Measurements from ENCODE around the gene KCNK4.
"Not testable (repeated sequence)": the region's sequence is repeated elsewhere in the genome, so short reads cannot be mapped to it uniquely, and the experiment has no call there.

Gene KCNK4

DNA sequence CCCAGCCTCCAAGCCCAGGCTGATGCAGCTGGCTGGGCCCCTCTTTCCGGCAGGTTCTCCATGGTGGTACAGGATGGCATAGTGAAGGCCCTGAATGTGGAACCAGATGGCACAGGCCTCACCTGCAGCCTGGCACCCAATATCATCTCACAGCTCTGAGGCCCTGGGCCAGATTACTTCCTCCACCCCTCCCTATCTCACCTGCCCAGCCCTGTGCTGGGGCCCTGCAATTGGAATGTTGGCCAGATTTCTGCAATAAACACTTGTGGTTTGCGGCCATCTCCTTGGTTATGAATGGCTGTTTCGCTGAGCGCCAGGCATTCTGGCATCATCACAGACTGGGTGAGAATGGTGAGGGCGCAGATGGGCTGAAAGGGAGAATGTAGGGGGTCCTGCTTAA lies 30.4 kb downstream of the KCNK4 start:
- no peak for DNase-seq (ENCODE audit: extremely low spot score)
- POLR2A ChIA-PET: no interaction called here
- CTCF ChIA-PET: interaction anchor here (1.8 to 2.5 kb wide), 2 partner anchors 10 to 35 kb away, joined by 4 to 14 read pairs; no protein-coding TSS in a partner anchor
- TF ChIP-seq, protein P1, sequence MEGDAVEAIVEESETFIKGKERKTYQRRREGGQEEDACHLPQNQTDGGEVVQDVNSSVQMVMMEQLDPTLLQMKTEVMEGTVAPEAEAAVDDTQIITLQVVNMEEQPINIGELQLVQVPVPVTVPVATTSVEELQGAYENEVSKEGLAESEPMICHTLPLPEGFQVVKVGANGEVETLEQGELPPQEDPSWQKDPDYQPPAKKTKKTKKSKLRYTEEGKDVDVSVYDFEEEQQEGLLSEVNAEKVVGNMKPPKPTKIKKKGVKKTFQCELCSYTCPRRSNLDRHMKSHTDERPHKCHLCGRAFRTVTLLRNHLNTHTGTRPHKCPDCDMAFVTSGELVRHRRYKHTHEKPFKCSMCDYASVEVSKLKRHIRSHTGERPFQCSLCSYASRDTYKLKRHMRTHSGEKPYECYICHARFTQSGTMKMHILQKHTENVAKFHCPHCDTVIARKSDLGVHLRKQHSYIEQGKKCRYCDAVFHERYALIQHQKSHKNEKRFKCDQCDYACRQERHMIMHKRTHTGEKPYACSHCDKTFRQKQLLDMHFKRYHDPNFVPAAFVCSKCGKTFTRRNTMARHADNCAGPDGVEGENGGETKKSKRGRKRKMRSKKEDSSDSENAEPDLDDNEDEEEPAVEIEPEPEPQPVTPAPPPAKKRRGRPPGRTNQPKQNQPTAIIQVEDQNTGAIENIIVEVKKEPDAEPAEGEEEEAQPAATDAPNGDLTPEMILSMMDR (IDR thresholded peaks at IDR 0.05; ENCODE audit: control extremely low read depth, extremely low read depth, low read depth, missing control alignments): no peak

DNA sequence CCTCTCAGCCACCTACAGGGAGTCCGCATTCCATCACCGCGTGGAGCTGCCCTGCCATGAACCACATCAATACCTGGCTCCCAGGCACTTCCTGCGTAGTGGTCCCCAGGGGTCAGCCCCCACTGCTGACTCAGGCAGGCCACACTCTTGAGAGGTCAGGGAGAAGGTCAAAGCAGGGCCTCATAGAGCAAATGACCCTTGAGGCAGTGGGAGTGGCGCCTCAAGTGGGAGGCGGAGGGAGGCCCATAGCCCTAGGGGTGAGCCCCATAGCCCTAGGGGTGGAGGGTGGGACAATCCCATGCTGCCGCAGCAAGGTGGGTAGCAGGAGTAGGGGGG lies 31.8 kb downstream of the KCNK4 start:
- ChIA-PET CTCF (interaction anchor here (1.1 to 2.5 kb wide), 5 partner anchors 9 to 118 kb away, joined by 3 to 14 read pairs (median 4); no protein-coding TSS in a partner anchor), POLR2A (interaction anchor here (1.3 kb wide), 1 partner anchor 12 kb away, joined by 3 read pairs; no protein-coding TSS in a partner anchor)
- TF ChIP-seq, protein P1 (IDR thresholded peaks at IDR 0.05; ENCODE audit: control extremely low read depth, extremely low read depth, low read depth, missing control alignments): no peak
- no peak for DNase-seq (ENCODE audit: extremely low spot score)

DNA sequence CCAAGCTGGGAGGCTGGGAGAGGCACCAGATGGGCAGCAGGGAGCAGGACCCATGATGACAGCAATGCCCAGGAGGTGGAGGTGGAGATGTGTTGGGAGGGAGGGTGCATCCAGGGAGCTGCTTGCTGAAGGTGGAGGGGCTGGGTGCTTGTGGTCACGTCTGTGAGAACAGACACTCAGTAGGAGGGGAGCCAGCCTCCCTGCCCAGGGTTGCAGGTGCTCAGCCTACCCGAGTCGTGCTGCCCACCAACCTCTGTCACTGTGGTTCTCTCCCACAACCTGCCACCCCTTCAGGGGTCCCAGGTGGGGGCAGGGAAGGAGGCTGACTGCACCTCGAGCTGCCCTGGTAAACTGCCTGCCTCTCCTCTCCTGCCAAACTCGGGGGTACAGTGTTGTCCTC lies 32.3 kb downstream of the KCNK4 start:
- no peak for DNase-seq (ENCODE audit: extremely low spot score)
- CTCF ChIA-PET: interaction anchor here (1.1 to 2.5 kb wide), 5 partner anchors 8 to 119 kb away, joined by 3 to 14 read pairs (median 4); no protein-coding TSS in a partner anchor
- POLR2A ChIA-PET: interaction anchor here (1.3 kb wide), 2 partner anchors 12 to 137 kb away, joined by 3 read pairs; partner anchors contain the start of gene STIP1
- TF ChIP-seq, protein P1 (IDR thresholded peaks at IDR 0.05; ENCODE audit: control extremely low read depth, extremely low read depth, low read depth, missing control alignments): no peak

DNA sequence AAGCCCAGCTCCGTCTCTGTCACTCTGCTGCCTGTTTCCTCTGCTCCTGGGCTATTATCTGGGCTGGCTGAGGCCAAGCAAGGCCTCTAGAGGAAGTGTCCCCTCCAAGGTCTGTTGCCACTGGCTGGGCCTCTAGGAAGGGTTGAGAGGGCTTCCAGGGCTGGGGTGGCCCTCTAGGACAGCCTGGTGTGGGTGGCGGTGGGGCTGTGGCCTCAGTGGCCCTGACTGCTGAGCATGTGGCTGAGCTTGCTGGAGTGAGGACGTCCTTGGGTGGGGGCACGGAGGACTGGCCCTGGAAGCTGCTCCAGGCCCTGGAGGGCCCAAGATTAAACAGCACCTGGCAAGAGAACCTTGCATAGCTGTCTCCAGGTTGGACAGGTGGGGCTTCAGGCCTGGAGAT lies 32.9 kb downstream of the KCNK4 start:
- ChIA-PET CTCF (interaction anchor here (1.1 to 2.5 kb wide), 6 partner anchors 8 to 126 kb away, joined by 3 to 14 read pairs (median 4); no protein-coding TSS in a partner anchor), POLR2A (interaction anchor here (1.3 kb wide), 2 partner anchors 11 to 138 kb away, joined by 3 read pairs; partner anchors contain the start of gene STIP1)
- not testable (repeated sequence) for DNase-seq (ENCODE audit: extremely low spot score)

DNA sequence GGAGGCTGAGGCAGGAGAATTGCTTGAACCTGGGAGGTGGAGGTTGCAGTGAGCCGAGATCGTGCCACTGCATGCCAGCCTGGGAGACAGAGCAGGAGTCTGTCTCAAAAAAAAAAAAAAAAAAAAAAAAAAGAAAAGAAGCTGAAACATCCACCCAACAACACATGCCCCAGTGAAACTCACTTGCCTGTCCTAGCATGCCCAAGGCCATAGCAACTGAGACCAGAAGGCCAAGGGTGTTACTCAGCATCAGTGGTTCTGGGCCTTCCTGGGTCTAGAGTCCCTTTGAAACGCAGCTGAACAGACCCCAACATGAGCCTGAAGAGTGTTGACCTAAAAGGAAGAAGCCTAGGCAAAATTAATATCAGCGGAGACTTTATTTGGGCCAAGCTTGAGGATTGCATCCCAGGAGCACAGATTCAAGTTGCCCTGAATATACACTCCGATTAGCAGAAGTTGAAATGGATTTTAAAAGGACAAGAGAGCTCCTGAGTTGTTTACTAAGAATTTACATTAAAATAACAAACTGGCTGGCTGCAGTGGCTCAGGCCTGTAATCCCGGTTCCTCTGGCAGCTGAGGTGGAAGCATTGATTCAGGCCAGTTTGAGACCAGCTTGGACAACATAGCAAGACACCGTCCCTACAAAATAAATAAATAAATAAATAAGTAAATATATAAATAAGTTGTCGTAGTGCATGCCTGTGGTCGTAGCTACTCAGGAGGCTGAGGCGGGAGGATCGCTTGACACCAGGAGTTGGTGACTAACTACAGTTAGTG lies 33.8 kb downstream of the KCNK4 start:
- TF ChIP-seq, protein P1 (IDR thresholded peaks at IDR 0.05; ENCODE audit: control extremely low read depth, extremely low read depth, low read depth, missing control alignments): no peak
- ChIA-PET CTCF (interaction anchor here (1.2 to 1.8 kb wide), 3 partner anchors 24 to 125 kb away, joined by 3 to 4 read pairs (median 4); no protein-coding TSS in a partner anchor), POLR2A (interaction anchor here (0.6 to 1.3 kb wide), 3 partner anchors 10 to 1405 kb away, joined by 3 to 6 read pairs (median 5); partner anchors contain the start of gene STIP1)
- DNase-seq (ENCODE audit: extremely low spot score): no peak

DNA sequence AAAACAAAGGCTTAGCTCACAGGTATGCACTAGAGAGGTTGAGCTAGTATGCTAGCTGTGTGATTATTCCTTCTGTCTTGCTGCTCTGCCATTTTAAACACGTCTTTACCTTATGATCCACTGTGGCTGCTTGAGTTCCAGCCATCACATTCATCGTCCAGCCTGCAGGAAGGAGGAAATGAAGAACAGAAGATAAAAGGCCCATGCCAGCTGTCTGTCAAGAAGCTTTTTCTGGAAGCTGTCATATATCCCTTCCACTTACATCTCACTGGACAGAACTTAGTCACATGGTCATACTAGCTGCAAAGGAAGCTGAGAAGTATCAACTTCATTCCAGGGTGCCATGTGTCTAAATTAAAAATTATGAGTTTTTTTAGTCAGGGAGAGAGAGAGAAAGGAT lies 36.3 kb downstream of the KCNK4 start:
- no peak for DNase-seq (ENCODE audit: extremely low spot score)
- ChIA-PET CTCF (interaction anchor here (1.0 to 1.5 kb wide), 2 partner anchors 10 to 28 kb away, joined by 3 to 4 read pairs; partner anchors contain the start of gene PRDX5), POLR2A (interaction anchor here (1.8 kb wide), 1 partner anchor 10 kb away, joined by 5 read pairs; the partner anchor contains the start of genes PRDX5 and TRMT112)
- TF ChIP-seq, protein P1 (IDR thresholded peaks at IDR 0.05; ENCODE audit: control extremely low read depth, extremely low read depth, low read depth, missing control alignments): no peak

All from GM10248 (cell line).